NCI-H146 treated with DMSO at 0.1 percent for 48 hours (cell line): Measurements from ENCODE around the gene CFAP43.

Experiments
- DNase-seq: peaks from one replicate; lab custom pipeline; 2025; ENCODE audit not compliant: unreplicated experiment; lab: John Stamatoyannopoulos, UW

CFAP43 gene

GRCh38 chr10:104100795-104101194 is 131.4 kb downstream of the CFAP43 start:
- DNase-seq = no peak

DNA sequence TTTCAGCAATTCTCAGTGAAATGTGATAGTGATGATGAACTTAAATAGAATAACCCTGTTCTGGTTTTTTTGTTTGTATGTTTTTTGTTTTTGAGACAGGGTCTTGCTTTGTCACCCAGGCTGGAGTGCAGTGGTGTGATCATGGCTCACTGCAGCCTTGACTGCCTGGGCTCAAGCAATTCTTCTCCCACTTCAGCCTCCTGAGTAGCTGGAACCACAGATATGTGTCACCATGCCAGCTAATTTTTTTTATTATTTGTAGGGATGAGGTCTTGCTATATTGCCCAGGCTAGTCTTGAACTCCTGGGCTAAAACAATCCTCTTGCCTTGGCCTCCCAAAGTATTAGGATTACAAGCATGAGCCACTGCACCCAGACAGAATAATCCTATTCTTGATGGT is 132.2 kb downstream of the CFAP43 start:
- no peak for DNase-seq

- no peak for DNase-seq
Measured at GRCh38 chr10:104099269-104099668, 132.9 kb downstream of the CFAP43 start.

DNA sequence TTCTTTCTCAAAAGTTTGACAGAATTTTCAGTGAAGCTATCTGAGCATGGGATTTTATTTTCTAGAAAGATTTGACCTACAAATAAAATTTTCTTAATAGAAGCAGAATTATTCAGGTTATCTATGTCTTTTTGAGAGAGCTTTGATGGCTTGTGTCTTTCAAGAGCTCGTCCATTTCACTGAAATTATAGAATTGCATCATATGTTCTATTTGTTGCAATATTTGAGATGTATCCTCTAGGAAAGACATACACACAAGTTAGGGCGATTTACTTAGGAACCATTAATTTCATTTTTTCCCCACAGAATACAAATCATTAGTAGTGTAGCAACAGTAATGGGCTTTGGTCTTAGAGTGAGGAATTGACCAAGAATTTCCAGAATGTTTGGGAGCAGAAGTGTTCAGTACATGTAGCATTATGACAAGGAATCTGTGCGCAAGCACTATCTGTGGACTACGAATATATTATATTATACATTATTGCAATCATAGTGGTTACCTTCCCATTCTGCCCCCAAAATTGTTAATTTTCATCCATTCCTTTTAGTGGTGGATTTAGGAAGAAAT is 133.7 kb downstream of the CFAP43 start:
- DNase-seq = no peak

- DNase-seq = no peak
Measured at GRCh38 chr10:104096692-104097091, 135.5 kb downstream of the CFAP43 start.

- DNase-seq = no peak
Measured at GRCh38 chr10:104092749-104093148, 139.4 kb downstream of the CFAP43 start.

GRCh38 chr10:104090611-104091010 is 141.6 kb downstream of the CFAP43 start:
- no peak for DNase-seq

- DNase-seq = no peak
Measured at GRCh38 chr10:104089621-104090020, 142.5 kb downstream of the CFAP43 start.

DNA sequence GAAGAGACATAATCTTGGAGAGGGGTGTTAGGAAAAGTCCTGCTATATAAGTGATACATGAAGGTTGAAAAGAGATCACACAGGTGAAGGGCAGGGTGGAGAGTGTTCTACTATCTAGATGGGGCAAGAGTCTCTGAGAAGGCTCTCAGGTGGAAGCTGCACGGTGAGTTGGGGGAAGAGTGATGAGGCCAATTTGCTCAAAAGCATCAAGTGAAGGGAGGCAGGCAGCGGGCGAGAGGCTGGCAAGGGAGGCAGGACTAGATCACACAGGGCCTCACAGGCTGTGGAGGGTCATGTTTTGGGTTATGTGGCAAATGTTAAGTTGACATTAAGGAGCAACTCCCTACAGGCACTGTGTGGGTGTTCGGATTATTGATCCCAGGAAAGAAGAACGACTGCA is 143.9 kb downstream of the CFAP43 start:
- DNase-seq = no peak

- DNase-seq = no peak
Measured at GRCh38 chr10:104085801-104086400, 146.3 kb downstream of the CFAP43 start, which contains the start of gene COL17A1. TSS of gene COL17A1 (minus strand) at chr10:104085880. CDS start at chr10:104080673, 5,207 bp downstream.

DNA sequence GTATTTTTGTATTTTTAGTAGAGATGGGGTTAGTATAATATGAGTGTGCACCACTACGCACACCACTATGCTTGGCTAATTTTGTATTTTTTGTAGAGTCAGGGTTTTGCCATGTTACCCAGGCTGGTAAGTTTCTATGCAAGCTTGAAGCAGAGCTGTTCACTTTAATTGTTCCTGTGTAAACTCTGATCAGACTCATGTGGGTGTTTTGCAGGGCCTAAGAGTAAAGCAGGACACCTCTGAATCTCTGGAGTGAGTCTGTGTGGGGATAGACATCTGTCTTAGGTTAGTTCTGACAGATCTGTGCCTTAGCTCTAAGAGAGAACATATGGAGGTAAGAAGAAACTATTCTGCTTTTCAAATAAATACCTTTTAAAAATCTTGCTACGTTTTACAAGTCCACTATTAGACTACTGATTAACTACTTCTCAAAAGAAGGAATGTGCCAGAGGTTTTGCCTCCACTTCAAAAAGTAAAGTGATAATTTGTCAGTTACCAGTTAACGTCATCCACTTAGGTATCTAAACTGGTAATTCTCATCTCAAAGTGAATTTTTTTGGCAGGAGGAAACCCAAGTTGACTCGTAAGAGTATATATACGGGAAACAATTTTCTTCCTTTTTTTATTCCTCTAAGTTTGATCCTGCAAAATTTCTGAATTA is 147.6 kb downstream of the CFAP43 start:
- DNase-seq = no peak

GRCh38 chr10:104081998-104082397 is 150.2 kb downstream of the CFAP43 start:
- no peak for DNase-seq

DNA sequence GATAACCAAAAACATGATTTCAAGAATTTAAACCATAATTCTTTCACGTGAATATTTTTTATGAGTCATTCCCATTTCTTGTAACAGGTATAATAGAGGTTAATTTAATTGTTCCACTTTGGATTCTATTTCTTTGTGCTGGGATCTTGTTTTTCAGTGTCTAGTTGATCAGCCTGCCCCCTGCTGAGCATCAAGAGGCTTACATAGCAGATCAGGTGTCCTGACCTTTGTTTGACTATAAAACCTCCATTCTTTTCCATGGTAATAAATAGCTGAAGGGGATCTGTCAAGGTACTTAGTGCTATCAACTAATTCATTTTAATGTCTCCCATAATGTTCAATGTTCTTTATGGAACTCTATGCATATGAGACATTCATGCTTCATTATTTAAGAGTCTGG is 151.4 kb downstream of the CFAP43 start:
- DNase-seq = peak; percentile 92
